Naive thymus-derived CD4-positive, alpha-beta T cell (primary cell): Measurements from ENCODE around the gene PLAAT4. TPM values are rescaled to one million over a fixed set of nuclear protein-coding genes. Genes with fewer than 3 reads are reported as not detected.
A peak's percentile ranks its signal among the peaks of the same experiment; 100 is the strongest.

Experiments
- ATAC-seq: fragments of 150-1000 bp; cut with Tn5 transposase; 2 replicates; pipeline ENCODE4 v1.10.0; 2021; ENCODE audit warnings: mild to moderate bottlenecking, moderate library complexity
- CTCF ChIA-PET: fragments of 350-600 bp; sonication (Branson Sonifier 250); formaldehyde crosslinking; loops from one replicate; lab custom pipeline; 2021; ENCODE audit warnings: antibody characterized with exemption; lab: Charles Lee
- POLR2A ChIA-PET: fragments of 350-600 bp; sonication (Branson Sonifier 250); formaldehyde crosslinking; loops from one replicate; lab custom pipeline; 2021; ENCODE audit warnings: antibody characterized with exemption, inconsistent platforms; lab: Charles Lee
- DNase-seq, 9 donors: peaks; one replicate each; pipeline versions ENCODE4 v3.0.0 to v3.0.0-alpha.2; 2020 to 2022; ENCODE audit warnings: mixed read lengths in 1 of 9
- H3K27ac ChIP-seq: one replicate; pipeline ENCODE4 v1.7.0; 2013; ENCODE audit warnings: mild to moderate bottlenecking, low read depth, low read length, moderate library complexity
- H3K27me3 ChIP-seq, 2 donors: one replicate each; pipeline ENCODE4 v1.7.0; 2013; ENCODE audit warnings: low read length in 2 of 2, mild to moderate bottlenecking in 2 of 2, moderate library complexity in 2 of 2; ENCODE audit not compliant: control insufficient read depth in 2 of 2, insufficient read depth in 2 of 2
- H3K36me3 ChIP-seq, 3 experiments: 1 replicate in 2 of 3; 2 replicates in 1 of 3; pipeline ENCODE4 v1.7.0; 2013; ENCODE audit warnings: low read length in 3 of 3, mild to moderate bottlenecking in 3 of 3, moderate library complexity in 1 of 3; ENCODE audit not compliant: insufficient read depth in 3 of 3, control insufficient read depth in 2 of 3
- H3K4me1 ChIP-seq, 2 donors: one replicate each; pipeline ENCODE4 v1.7.0; 2013; ENCODE audit warnings: low read length in 2 of 2, mild to moderate bottlenecking in 2 of 2, moderate library complexity in 1 of 2; ENCODE audit not compliant: control insufficient read depth in 2 of 2, insufficient read depth in 2 of 2
- H3K4me3 ChIP-seq: 2 replicates; pipeline ENCODE4 v1.7.0; 2013; ENCODE audit warnings: mild to moderate bottlenecking, low read length
- H3K9me3 ChIP-seq, 3 experiments: 1 replicate in 2 of 3; 2 replicates in 1 of 3; pipeline ENCODE4 v1.7.0; 2013; ENCODE audit warnings: low read length in 3 of 3; ENCODE audit not compliant: control insufficient read depth in 2 of 3
- H3K27ac Mint-ChIP-seq, 9 donors: one replicate each; pipeline ENCODE4 v1.8.0; 2020 to 2022; ENCODE audit warnings: mixed read lengths in 9 of 9, mild to moderate bottlenecking in 8 of 9, moderate library complexity in 5 of 9, inconsistent platforms in 2 of 9
- H3K27me3 Mint-ChIP-seq, 5 donors: one replicate each; pipeline ENCODE4 v1.8.0; 2021 to 2022; ENCODE audit warnings: mixed read lengths in 5 of 5, mild to moderate bottlenecking in 1 of 5
- H3K36me3 Mint-ChIP-seq, 5 donors: one replicate each; pipeline ENCODE4 v1.8.0; 2020 to 2022; ENCODE audit warnings: mixed read lengths in 5 of 5, mild to moderate bottlenecking in 3 of 5, inconsistent platforms in 1 of 5
- H3K4me1 Mint-ChIP-seq, 7 donors: one replicate each; pipeline ENCODE4 v1.8.0; 2020 to 2022; ENCODE audit warnings: mixed read lengths in 7 of 7, mild to moderate bottlenecking in 3 of 7, inconsistent platforms in 1 of 7
- H3K4me3 Mint-ChIP-seq, 10 donors: one replicate each; pipeline ENCODE4 v1.8.0; 2020 to 2022; ENCODE audit warnings: mild to moderate bottlenecking in 10 of 10, mixed read lengths in 10 of 10, moderate library complexity in 6 of 10, inconsistent platforms in 2 of 10
- H3K9me3 Mint-ChIP-seq, 11 donors: one replicate each; pipeline ENCODE4 v1.8.0; 2020 to 2022; ENCODE audit warnings: mixed read lengths in 11 of 11, mild to moderate bottlenecking in 4 of 11, inconsistent platforms in 1 of 11, moderate library complexity in 1 of 11
- intact Hi-C, 2 donors: fragments of 100-400 bp; cut with micrococcal nuclease; formaldehyde crosslinking; loops; one replicate each; pipeline ENCODE4 v1.15.1; 2023
- polyA plus RNA-seq, 2 donors: library from polyadenylated mRNA; unstranded; fragments of 300-500 nt; fragmentation: Illumina TruSeq; gene quantifications; one replicate each; pipeline ENCODE4 v1.2.3, GENCODE V29; 2021
- total RNA-seq, 6 experiments: library from RNA in 5 of 6; stranded (reverse) in 5 of 6; gene quantifications; 1 replicate in 5 of 6; 2 replicates in 1 of 6; pipeline ENCODE4 v1.2.3 and lab custom pipeline; 2021 to 2026

PLAAT4 gene
- total and polyA plus RNA-seq, 7 experiments from 2014 or later: 96.2 to 468 (median 132) TPM

DNA sequence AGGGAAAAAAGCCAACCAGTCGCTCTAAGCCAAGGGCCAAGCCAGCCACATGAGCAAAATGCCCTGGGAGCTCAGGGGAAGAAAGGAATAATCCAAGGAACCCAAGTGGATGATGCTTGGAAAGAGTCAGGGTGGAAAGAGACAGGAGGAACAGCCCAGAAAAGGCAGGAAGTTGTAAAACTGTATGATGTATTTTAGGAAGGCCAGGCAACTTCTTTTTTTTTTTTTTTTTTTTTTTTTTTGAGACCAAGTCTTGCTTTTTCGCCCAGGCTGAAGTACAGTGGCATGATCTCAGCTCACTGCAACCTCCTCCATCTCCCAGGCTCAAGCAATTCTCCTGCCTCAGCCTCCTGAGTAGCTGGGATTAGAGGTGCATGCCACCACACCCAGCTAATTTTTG, 29.1 kb upstream of the PLAAT4 start:
- intact Hi-C loops: no loop called here
- POLR2A ChIA-PET: no interaction called here
- no peaks in the 10 kb centered on the region for H3K27me3 Mint-ChIP-seq
- Histone ChIP-seq H3K9me3 (no peaks in the 10 kb centered on the region), H3K27ac (no peak overlapping the region), H3K36me3 (no peaks in the 10 kb centered on the region), H3K4me3 (no peak overlapping the region), H3K27me3 (no peaks in the 10 kb centered on the region), H3K4me1 (peaks cover 0 to under 1% of the 10 kb centered on the region in 2 donors)
- DNase-seq (no peak), ATAC-seq (no peak)
- peaks cover 0 to 5% (median 0%) of the 10 kb centered on the region in 5 donors for H3K36me3 Mint-ChIP-seq
- no peaks in the 10 kb centered on the region for H3K9me3 Mint-ChIP-seq
- H3K4me1 Mint-ChIP-seq: peaks cover 6 to 21% (median 13%) of the 10 kb centered on the region in 7 donors
- H3K27ac Mint-ChIP-seq: peak overlapping the region in 2 of 9 donors; percentile 49 to 69
- CTCF ChIA-PET: interaction anchor here (0.6 to 1.0 kb wide), 3 partner anchors 19 to 464 kb away, joined by 3 to 4 read pairs (median 3); no protein-coding TSS in a partner anchor
- H3K4me3 Mint-ChIP-seq: no peak overlapping the region

- ChIA-PET CTCF (interaction anchor here (0.6 to 1.0 kb wide), 3 partner anchors 19 to 465 kb away, joined by 3 to 4 read pairs (median 3); no protein-coding TSS in a partner anchor), POLR2A (no interaction called here)
- no peaks in the 10 kb centered on the region for H3K9me3 Mint-ChIP-seq
- H3K27me3 ChIP-seq: no peaks in the 10 kb centered on the region
- H3K4me1 ChIP-seq: no peaks in the 10 kb centered on the region
- H3K27me3 Mint-ChIP-seq: no peaks in the 10 kb centered on the region
- intact Hi-C loops: no loop called here
- H3K4me3 ChIP-seq: no peak overlapping the region
- ATAC-seq (peak; percentile 64), DNase-seq (no peak)
- peaks cover 0 to 1% (median 0%) of the 10 kb centered on the region in 5 donors for H3K36me3 Mint-ChIP-seq
- H3K4me3 Mint-ChIP-seq: no peak overlapping the region
- no peaks in the 10 kb centered on the region for H3K9me3 ChIP-seq
- H3K4me1 Mint-ChIP-seq: peaks cover under 1 to 21% (median 12%) of the 10 kb centered on the region in 7 donors
- H3K27ac ChIP-seq: no peak overlapping the region
- H3K36me3 ChIP-seq: no peaks in the 10 kb centered on the region
- peak overlapping the region in 1 of 9 donors; percentile 17 for H3K27ac Mint-ChIP-seq
Measured at GRCh38 chr11:63508009-63508408, 28.6 kb upstream of the PLAAT4 start.

- H3K27ac ChIP-seq: no peak overlapping the region
- ChIA-PET CTCF (interaction anchor here (1.0 kb wide), 1 partner anchor 232 kb away, joined by 4 read pairs; no protein-coding TSS in a partner anchor), POLR2A (no interaction called here)
- Mint-ChIP-seq H3K27ac (no peak overlapping the region), H3K27me3 (no peaks in the 10 kb centered on the region), H3K4me1 (peaks cover 0 to 21% (median 11%) of the 10 kb centered on the region in 7 donors), H3K9me3 (no peaks in the 10 kb centered on the region), H3K36me3 (no peaks in the 10 kb centered on the region), H3K4me3 (no peak overlapping the region)
- ATAC-seq: no peak
- DNase-seq: no peak
- no peaks in the 10 kb centered on the region for H3K27me3 ChIP-seq
- H3K9me3 ChIP-seq: no peaks in the 10 kb centered on the region
- H3K36me3 ChIP-seq: no peaks in the 10 kb centered on the region
- no peaks in the 10 kb centered on the region for H3K4me1 ChIP-seq
- intact Hi-C loops: no loop called here
- H3K4me3 ChIP-seq: no peak overlapping the region
Measured at GRCh38 chr11:63508745-63509144, 27.9 kb upstream of the PLAAT4 start.

- Mint-ChIP-seq H3K27me3 (no peaks in the 10 kb centered on the region), H3K36me3 (no peaks in the 10 kb centered on the region), H3K4me1 (peaks cover 0 to 17% (median 4%) of the 10 kb centered on the region in 7 donors), H3K27ac (no peak overlapping the region), H3K9me3 (no peaks in the 10 kb centered on the region), H3K4me3 (no peak overlapping the region)
- CTCF ChIA-PET: no interaction called here
- no peak for DNase-seq
- Histone ChIP-seq H3K4me1 (no peaks in the 10 kb centered on the region), H3K36me3 (no peaks in the 10 kb centered on the region), H3K27me3 (no peaks in the 10 kb centered on the region), H3K4me3 (no peak overlapping the region), H3K9me3 (no peaks in the 10 kb centered on the region), H3K27ac (no peak overlapping the region)
- ATAC-seq: no peak
- intact Hi-C loops: no loop called here
- POLR2A ChIA-PET: interaction anchor here (0.7 to 1.2 kb wide), 2 partner anchors 26 to 248 kb away, joined by 3 read pairs; partner anchors contain the start of gene PLAAT4
Measured at GRCh38 chr11:63510360-63511047, 26.1 kb upstream of the PLAAT4 start.

GRCh38 chr11:63511048-63511748, 25.4 kb upstream of the PLAAT4 start:
- Mint-ChIP-seq H3K27ac (no peak overlapping the region), H3K9me3 (no peaks in the 10 kb centered on the region), H3K27me3 (no peaks in the 10 kb centered on the region), H3K4me3 (peak overlapping the region in 1 of 10 donors; percentile 19), H3K4me1 (peaks cover 0 to 12% (median 4%) of the 10 kb centered on the region in 7 donors), H3K36me3 (no peaks in the 10 kb centered on the region)
- CTCF ChIA-PET: interaction anchor here (0.6 kb wide), 1 partner anchor 674 kb away, joined by 3 read pairs; no protein-coding TSS in a partner anchor
- no peaks in the 10 kb centered on the region for H3K27me3 ChIP-seq
- H3K4me3 ChIP-seq: no peak overlapping the region
- intact Hi-C loops: no loop called here
- no peak overlapping the region for H3K27ac ChIP-seq
- POLR2A ChIA-PET: interaction anchor here (1.2 kb wide), 1 partner anchor 26 kb away, joined by 3 read pairs; the partner anchor contains the start of gene PLAAT4
- no peaks in the 10 kb centered on the region for H3K36me3 ChIP-seq
- no peak for ATAC-seq
- H3K9me3 ChIP-seq: no peaks in the 10 kb centered on the region
- no peaks in the 10 kb centered on the region for H3K4me1 ChIP-seq
- no peak for DNase-seq

DNA sequence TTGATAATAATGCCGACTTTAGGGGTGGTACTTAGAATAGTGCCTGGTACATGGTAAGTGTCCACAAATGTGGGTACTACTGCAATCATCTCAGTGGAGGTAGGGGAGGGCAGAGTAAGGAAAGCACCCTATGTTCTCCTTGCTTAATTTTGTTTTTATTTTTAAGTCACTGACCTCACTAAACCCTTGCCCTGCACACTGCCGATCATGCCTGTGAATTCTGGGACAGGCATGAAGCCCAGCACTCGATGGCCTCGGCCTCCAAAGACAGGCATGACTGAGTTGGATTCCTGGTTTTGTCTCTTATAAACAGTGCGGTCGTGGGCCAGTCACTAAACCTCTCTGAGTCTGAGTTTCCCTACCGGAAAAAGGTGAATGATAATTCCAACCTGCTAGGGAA, 23.8 kb upstream of the PLAAT4 start:
- ChIA-PET POLR2A (no interaction called here), CTCF (no interaction called here)
- Mint-ChIP-seq H3K9me3 (no peaks in the 10 kb centered on the region), H3K4me1 (peaks cover 0 to 4% (median 0%) of the 10 kb centered on the region in 7 donors), H3K27me3 (no peaks in the 10 kb centered on the region), H3K27ac (peak overlapping the region in 1 of 9 donors; percentile 28), H3K4me3 (no peak overlapping the region), H3K36me3 (no peaks in the 10 kb centered on the region)
- Histone ChIP-seq H3K4me1 (no peaks in the 10 kb centered on the region), H3K27ac (no peak overlapping the region), H3K4me3 (no peak overlapping the region), H3K27me3 (no peaks in the 10 kb centered on the region), H3K9me3 (no peaks in the 10 kb centered on the region), H3K36me3 (no peaks in the 10 kb centered on the region)
- DNase-seq: no peak
- ATAC-seq: no peak
- intact Hi-C loops: no loop called here
